GM12873 (cell line): ENCODE measurements around the gene ANK3.

Source experiments
- CTCF ChIP-seq: IDR thresholded peaks from 2 replicates; pipeline ENCODE4 v1.5.1; 2012; ENCODE audit warnings: low read depth, mild to moderate bottlenecking, moderate library complexity, low read length, control low read depth; ENCODE audit not compliant: insufficient read depth; ENCODE audit errors: missing control alignments

The ANK3 gene

GRCh38 chr10:60028081-60028480 is 361.6 kb downstream of the ANK3 start:
- no peak for TF ChIP-seq CTCF

- TF ChIP-seq CTCF = no peak
Observed at GRCh38 chr10:60025279-60025678, 364.4 kb downstream of the ANK3 start.

- no peak for TF ChIP-seq CTCF
Observed at GRCh38 chr10:60024506-60024905, 365.2 kb downstream of the ANK3 start.

GRCh38 chr10:60023155-60023877 is 366.4 kb downstream of the ANK3 start:
- TF ChIP-seq CTCF = no peak

- TF ChIP-seq CTCF = no peak
Observed at GRCh38 chr10:60021361-60021760, 368.3 kb downstream of the ANK3 start.

- TF ChIP-seq CTCF = no peak
Observed at GRCh38 chr10:60016794-60017193, 372.9 kb downstream of the ANK3 start.

- no peak for TF ChIP-seq CTCF
Observed at GRCh38 chr10:60009710-60010383, 379.8 kb downstream of the ANK3 start.
